ENCODE measurements around the gene IER3. TPM values are rescaled to one million over a fixed set of nuclear protein-coding genes. Genes with fewer than 3 reads are reported as not detected.

The IER3 gene
- total and polyA plus RNA-seq, 5 experiments from 2014 or later = 0.58 to 17.0 (median 1.8) TPM

- Mint-ChIP-seq H3K36me3 (no peaks in the 10 kb centered on the region), H3K27ac (peak overlapping the region in 2 of 10 donors; percentile 22 to 42), H3K27me3 (no peaks in the 10 kb centered on the region), H3K4me3 (peak overlapping the region in 3 of 10 donors; percentile 2 to 65 (median 2)), H3K9me3 (no peaks in the 10 kb centered on the region), H3K4me1 (peaks cover 19 to 44% (median 25%) of the 10 kb centered on the region in 4 donors)
- POLR2A ChIA-PET = interaction anchor here (0.6 to 0.9 kb wide), 5 partner anchors 8 to 41 kb away, joined by 3 to 4 read pairs (median 3); no protein-coding TSS in a partner anchor
- DNase-seq (no peak), ATAC-seq (no peak)
Measured at GRCh38 chr6:30779850-30780641, 35.7 kb upstream of the IER3 start.

GRCh38 chr6:30778001-30778635 lies 33.8 kb upstream of the IER3 start:
- H3K27ac Mint-ChIP-seq = peak overlapping the region in 4 of 10 donors; percentile 1 to 51 (median 25)

GRCh38 chr6:30777155-30777485 lies 32.8 kb upstream of the IER3 start:
- POLR2A ChIA-PET = no interaction called here
- DNase-seq (no peak), ATAC-seq (no peak)
- H3K36me3 Mint-ChIP-seq = no peaks in the 10 kb centered on the region
- H3K4me3 Mint-ChIP-seq = no peak overlapping the region
- peak overlapping the region in 6 of 10 donors; percentile 1 to 81 (median 40) for H3K27ac Mint-ChIP-seq
- no peaks in the 10 kb centered on the region for H3K27me3 Mint-ChIP-seq
- H3K9me3 Mint-ChIP-seq = no peaks in the 10 kb centered on the region
- peaks cover 22 to 44% (median 32%) of the 10 kb centered on the region in 4 donors for H3K4me1 Mint-ChIP-seq

More at GRCh38 chr6:30778001-30778635, 33.8 kb upstream of the IER3 start:
- no peak for ATAC-seq
- Mint-ChIP-seq H3K27me3 (no peaks in the 10 kb centered on the region), H3K36me3 (no peaks in the 10 kb centered on the region), H3K4me1 (peaks cover 19 to 43% (median 28%) of the 10 kb centered on the region in 4 donors), H3K9me3 (no peaks in the 10 kb centered on the region), H3K4me3 (no peak overlapping the region)
- no peak for DNase-seq
- POLR2A ChIA-PET = no interaction called here

- Mint-ChIP-seq H3K36me3 (no peaks in the 10 kb centered on the region), H3K4me1 (peaks cover 16 to 40% (median 31%) of the 10 kb centered on the region in 4 donors), H3K27me3 (no peaks in the 10 kb centered on the region), H3K27ac (peak overlapping the region in 2 of 10 donors; percentile 38 to 43), H3K4me3 (peak overlapping the region in 1 of 10 donors; percentile 4), H3K9me3 (no peaks in the 10 kb centered on the region)
- POLR2A ChIA-PET = interaction anchor here (0.9 to 1.1 kb wide), 3 partner anchors 10 to 30 kb away, joined by 3 to 8 read pairs (median 4); no protein-coding TSS in a partner anchor
- ATAC-seq (no peak), DNase-seq (no peak)
Measured at GRCh38 chr6:30776390-30777154, 32.2 kb upstream of the IER3 start.

GRCh38 chr6:30775104-30775503 lies 30.8 kb upstream of the IER3 start:
- no peak for DNase-seq
- Mint-ChIP-seq H3K27me3 (no peaks in the 10 kb centered on the region), H3K27ac (peak overlapping the region in 2 of 10 donors; percentile 62 to 65), H3K4me3 (no peak overlapping the region), H3K36me3 (no peaks in the 10 kb centered on the region), H3K9me3 (no peaks in the 10 kb centered on the region), H3K4me1 (peaks cover 19 to 41% (median 34%) of the 10 kb centered on the region in 4 donors)
- POLR2A ChIA-PET = interaction anchor here (1.0 kb wide), 1 partner anchor 9 kb away, joined by 4 read pairs; no protein-coding TSS in a partner anchor
- ATAC-seq = no peak

- Mint-ChIP-seq H3K27me3 (no peaks in the 10 kb centered on the region), H3K4me3 (no peak overlapping the region), H3K4me1 (peaks cover 20 to 45% (median 37%) of the 10 kb centered on the region in 4 donors), H3K9me3 (no peaks in the 10 kb centered on the region), H3K27ac (no peak overlapping the region), H3K36me3 (no peaks in the 10 kb centered on the region)
- ATAC-seq (no peak), DNase-seq (no peak)
- POLR2A ChIA-PET = interaction anchor here (1.2 kb wide), 1 partner anchor 13 kb away, joined by 3 read pairs; no protein-coding TSS in a partner anchor
Measured at GRCh38 chr6:30774701-30775100, 30.4 kb upstream of the IER3 start.

- no peak for ATAC-seq
- POLR2A ChIA-PET = no interaction called here
- Mint-ChIP-seq H3K4me1 (peaks cover 34 to 68% (median 62%) of the 10 kb centered on the region in 4 donors), H3K36me3 (no peaks in the 10 kb centered on the region), H3K27ac (peak overlapping the region in 4 of 10 donors; percentile 24 to 73 (median 47)), H3K27me3 (no peaks in the 10 kb centered on the region), H3K9me3 (no peaks in the 10 kb centered on the region), H3K4me3 (peak overlapping the region in 2 of 10 donors; percentile 1 to 28)
- DNase-seq = no peak
Measured at GRCh38 chr6:30770592-30770991, 26.2 kb upstream of the IER3 start.

- Mint-ChIP-seq H3K27ac (peak overlapping the region; percentile 31 to 94 (median 86)), H3K9me3 (no peaks in the 10 kb centered on the region), H3K4me1 (peaks cover 34 to 70% (median 61%) of the 10 kb centered on the region in 4 donors), H3K27me3 (no peaks in the 10 kb centered on the region), H3K36me3 (no peaks in the 10 kb centered on the region), H3K4me3 (peak overlapping the region; percentile 45 to 84 (median 72))
- ATAC-seq = no peak
- POLR2A ChIA-PET = interaction anchor here (0.7 to 2.6 kb wide), 7 partner anchors 10 to 46 kb away, joined by 3 to 15 read pairs (median 4); no protein-coding TSS in a partner anchor
- DNase-seq = no peak
Measured at GRCh38 chr6:30769853-30770524, 25.6 kb upstream of the IER3 start.

GRCh38 chr6:30769088-30769852 lies 24.9 kb upstream of the IER3 start:
- peak overlapping the region; percentile 45 to 84 (median 72) for H3K4me3 Mint-ChIP-seq

GRCh38 chr6:30768634-30769087 lies 24.3 kb upstream of the IER3 start:
- no peaks in the 10 kb centered on the region for H3K9me3 Mint-ChIP-seq
- peak overlapping the region; percentile 53 to 94 (median 86) for H3K27ac Mint-ChIP-seq
- ATAC-seq (peak; percentile 46 to 51), DNase-seq (no peak)
- peaks cover 43 to 81% (median 71%) of the 10 kb centered on the region in 4 donors for H3K4me1 Mint-ChIP-seq
- H3K27me3 Mint-ChIP-seq = no peaks in the 10 kb centered on the region
- POLR2A ChIA-PET = interaction anchor here (0.7 to 2.6 kb wide), 8 partner anchors 13 to 146 kb away, joined by 3 to 15 read pairs (median 3); no protein-coding TSS in a partner anchor
- H3K4me3 Mint-ChIP-seq = peak overlapping the region; percentile 45 to 84 (median 72)
- no peaks in the 10 kb centered on the region for H3K36me3 Mint-ChIP-seq

More at GRCh38 chr6:30769088-30769852, 24.9 kb upstream of the IER3 start:
- peaks cover 37 to 75% (median 65%) of the 10 kb centered on the region in 4 donors for H3K4me1 Mint-ChIP-seq
- ATAC-seq (peak; percentile 79 to 88), DNase-seq (peak; percentile 26 to 75 (median 52))
- no peaks in the 10 kb centered on the region for H3K27me3 Mint-ChIP-seq
- POLR2A ChIA-PET = interaction anchor here (0.7 to 2.6 kb wide), 12 partner anchors 11 to 145 kb away, joined by 3 to 15 read pairs (median 3); no protein-coding TSS in a partner anchor
- H3K9me3 Mint-ChIP-seq = no peaks in the 10 kb centered on the region
- H3K36me3 Mint-ChIP-seq = no peaks in the 10 kb centered on the region
- peak overlapping the region; percentile 53 to 94 (median 86) for H3K27ac Mint-ChIP-seq

GRCh38 chr6:30767944-30768301 lies 23.6 kb upstream of the IER3 start:
- H3K9me3 Mint-ChIP-seq = no peaks in the 10 kb centered on the region
- peak overlapping the region in 7 of 10 donors; percentile 20 to 77 (median 53) for H3K4me3 Mint-ChIP-seq
- peaks cover 48 to 80% (median 75%) of the 10 kb centered on the region in 4 donors for H3K4me1 Mint-ChIP-seq
- no peaks in the 10 kb centered on the region for H3K27me3 Mint-ChIP-seq
- DNase-seq (no peak), ATAC-seq (no peak)
- peak overlapping the region in 2 of 10 donors; percentile 41 to 69 for H3K27ac Mint-ChIP-seq
- POLR2A ChIA-PET = interaction anchor here (0.7 to 2.6 kb wide), 3 partner anchors 21 to 47 kb away, joined by 3 to 15 read pairs (median 5); partner anchors contain the start of gene IER3
- H3K36me3 Mint-ChIP-seq = no peaks in the 10 kb centered on the region

Data from naive thymus-derived CD8-positive, alpha-beta T cell (primary cell).